ENCODE measurements around the gene IGLL5.

Gene IGLL5

DNA sequence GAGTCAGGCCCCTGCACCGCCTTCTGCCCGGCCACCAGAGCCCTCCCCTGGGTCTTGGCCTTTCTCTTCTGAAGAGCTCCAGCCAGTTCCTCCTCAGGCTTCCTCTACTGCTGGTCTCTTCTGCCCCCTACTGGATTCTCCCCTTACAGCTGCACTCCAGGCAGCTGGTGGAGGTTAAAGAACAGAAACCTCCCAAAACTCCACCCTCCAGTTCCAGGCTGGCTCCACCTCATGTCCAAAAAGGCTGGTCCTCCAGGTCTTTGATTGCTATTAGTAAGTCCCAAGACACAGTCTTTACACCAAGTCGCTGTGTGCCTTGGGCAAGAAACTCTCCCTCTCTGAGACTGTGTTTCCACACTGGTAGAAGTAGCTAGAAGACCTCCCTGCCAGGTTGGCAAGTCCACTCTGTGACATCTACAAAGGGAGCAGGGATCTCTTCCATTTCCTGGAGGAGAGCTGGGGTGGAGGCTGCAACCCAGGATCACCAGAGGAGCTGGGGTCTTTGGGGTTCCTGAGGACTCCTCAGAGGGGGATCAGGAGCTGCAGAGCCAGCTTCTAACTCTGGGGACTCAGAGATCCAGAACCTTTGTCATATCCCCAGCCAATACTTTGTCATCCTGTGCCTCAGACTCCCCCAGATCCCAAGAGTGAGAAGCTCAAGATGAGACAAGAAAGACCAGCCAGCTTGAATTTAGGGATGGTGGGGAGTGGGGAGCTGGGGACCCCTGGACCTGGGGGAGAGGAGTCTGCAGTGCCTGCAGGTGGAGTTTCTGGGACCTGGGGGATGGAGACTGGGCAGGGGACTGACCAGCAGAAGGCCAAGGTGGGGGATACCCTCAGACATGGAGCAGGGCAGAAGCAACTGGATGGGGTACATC lies 3.4 kb upstream of the IGLL5 start:
- Histone ChIP-seq H3K27me3 (replicated peaks; ENCODE audit: control insufficient read depth, insufficient read depth, low read length, poor library complexity, severe bottlenecking) (no peaks in the 10 kb centered on the region), H3K4me3 (ENCODE audit: insufficient read depth, low read depth, low read length, poor library complexity, severe bottlenecking) (no peak overlapping the region), H3K36me3 (ENCODE audit: control insufficient read depth, insufficient read depth, low read length) (no peaks in the 10 kb centered on the region), H3K9me3 (ENCODE audit: control insufficient read depth, low read length) (no peaks in the 10 kb centered on the region), H3K4me1 (ENCODE audit: control insufficient read depth, insufficient read depth, low read length, poor library complexity, severe bottlenecking) (no peaks in the 10 kb centered on the region), H3K27ac (ENCODE audit: insufficient read depth, low read length, poor library complexity, severe bottlenecking) (no peak overlapping the region)
- DNase-seq: peak; percentile 41 to 56 (median 42)

DNA sequence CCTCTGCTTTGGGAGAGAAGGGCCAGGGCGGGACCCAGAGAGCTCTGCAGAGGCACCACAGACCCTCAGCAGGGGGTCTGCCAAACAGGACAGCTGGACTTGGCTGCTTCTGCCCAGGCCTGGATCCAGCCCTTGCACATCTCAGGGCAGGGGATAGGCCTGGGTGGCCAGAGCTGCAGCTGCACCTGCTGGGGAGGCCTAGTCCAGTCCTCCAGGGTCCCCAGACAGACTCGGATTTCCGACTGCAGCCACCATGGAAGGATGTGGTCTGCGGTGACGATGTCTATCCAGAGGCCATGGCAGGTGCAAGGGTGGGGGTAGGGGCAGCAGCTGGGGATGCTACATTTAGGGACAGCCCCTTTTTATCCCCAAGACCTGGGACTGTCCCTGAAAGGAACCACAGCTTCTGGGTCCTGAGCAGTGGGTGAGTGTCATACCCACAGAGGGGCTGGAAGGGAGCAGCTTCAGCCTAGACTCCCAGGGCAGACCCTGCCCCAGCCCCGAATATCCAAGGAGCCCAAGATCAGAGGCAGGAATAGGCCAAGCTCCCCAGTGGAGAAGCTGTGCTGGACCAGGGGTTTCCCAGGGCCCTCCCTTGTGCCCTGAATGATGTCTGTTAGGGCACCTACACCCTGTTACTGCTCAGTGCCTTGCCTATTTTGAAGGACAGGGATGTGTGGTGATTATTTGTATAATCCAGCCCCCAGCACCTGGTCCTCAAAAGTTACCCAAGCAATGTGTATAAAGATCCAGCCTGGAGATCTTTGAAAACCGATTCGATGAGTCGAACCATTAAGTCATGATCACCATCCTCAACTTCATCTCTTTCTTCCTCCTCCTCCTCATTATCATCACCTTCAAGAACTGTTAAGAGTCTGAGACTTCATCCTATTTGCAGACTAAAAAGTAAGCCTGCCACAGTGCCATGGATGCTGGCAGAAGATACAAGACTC lies 2.5 kb upstream of the IGLL5 start:
- DNase-seq: no peak
- Histone ChIP-seq H3K4me3 (ENCODE audit: insufficient read depth, low read depth, low read length, poor library complexity, severe bottlenecking) (no peak overlapping the region), H3K36me3 (ENCODE audit: control insufficient read depth, insufficient read depth, low read length) (no peaks in the 10 kb centered on the region), H3K27me3 (replicated peaks; ENCODE audit: control insufficient read depth, insufficient read depth, low read length, poor library complexity, severe bottlenecking) (no peaks in the 10 kb centered on the region), H3K4me1 (ENCODE audit: control insufficient read depth, insufficient read depth, low read length, poor library complexity, severe bottlenecking) (no peaks in the 10 kb centered on the region), H3K9me3 (ENCODE audit: control insufficient read depth, low read length) (no peaks in the 10 kb centered on the region), H3K27ac (ENCODE audit: insufficient read depth, low read length, poor library complexity, severe bottlenecking) (no peak overlapping the region)

DNA sequence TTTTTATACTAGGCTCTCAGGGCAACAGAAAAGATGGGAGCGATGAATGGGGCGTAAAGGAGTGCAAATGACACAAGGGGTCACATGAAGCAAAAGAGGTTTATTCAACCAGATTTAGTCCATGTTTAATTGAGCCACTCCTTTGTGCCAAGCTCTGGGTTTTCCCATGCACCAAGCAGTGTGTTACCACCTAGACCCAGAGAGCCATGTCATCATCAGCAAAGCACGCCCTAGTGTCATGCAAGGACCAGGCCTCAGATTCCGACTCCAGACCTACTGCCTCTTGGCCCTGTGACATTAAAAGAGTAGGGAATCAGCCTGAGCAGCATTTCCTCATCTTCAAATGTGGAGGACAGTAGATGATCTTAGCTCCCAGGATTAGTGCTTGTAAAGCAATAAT lies 1.1 kb upstream of the IGLL5 start:
- Histone ChIP-seq H3K9me3 (ENCODE audit: control insufficient read depth, low read length) (no peaks in the 10 kb centered on the region), H3K4me3 (ENCODE audit: insufficient read depth, low read depth, low read length, poor library complexity, severe bottlenecking) (no peak overlapping the region), H3K27ac (ENCODE audit: insufficient read depth, low read length, poor library complexity, severe bottlenecking) (no peak overlapping the region), H3K4me1 (ENCODE audit: control insufficient read depth, insufficient read depth, low read length, poor library complexity, severe bottlenecking) (no peaks in the 10 kb centered on the region), H3K27me3 (replicated peaks; ENCODE audit: control insufficient read depth, insufficient read depth, low read length, poor library complexity, severe bottlenecking) (no peaks in the 10 kb centered on the region), H3K36me3 (ENCODE audit: control insufficient read depth, insufficient read depth, low read length) (no peaks in the 10 kb centered on the region)
- no peak for DNase-seq

DNA sequence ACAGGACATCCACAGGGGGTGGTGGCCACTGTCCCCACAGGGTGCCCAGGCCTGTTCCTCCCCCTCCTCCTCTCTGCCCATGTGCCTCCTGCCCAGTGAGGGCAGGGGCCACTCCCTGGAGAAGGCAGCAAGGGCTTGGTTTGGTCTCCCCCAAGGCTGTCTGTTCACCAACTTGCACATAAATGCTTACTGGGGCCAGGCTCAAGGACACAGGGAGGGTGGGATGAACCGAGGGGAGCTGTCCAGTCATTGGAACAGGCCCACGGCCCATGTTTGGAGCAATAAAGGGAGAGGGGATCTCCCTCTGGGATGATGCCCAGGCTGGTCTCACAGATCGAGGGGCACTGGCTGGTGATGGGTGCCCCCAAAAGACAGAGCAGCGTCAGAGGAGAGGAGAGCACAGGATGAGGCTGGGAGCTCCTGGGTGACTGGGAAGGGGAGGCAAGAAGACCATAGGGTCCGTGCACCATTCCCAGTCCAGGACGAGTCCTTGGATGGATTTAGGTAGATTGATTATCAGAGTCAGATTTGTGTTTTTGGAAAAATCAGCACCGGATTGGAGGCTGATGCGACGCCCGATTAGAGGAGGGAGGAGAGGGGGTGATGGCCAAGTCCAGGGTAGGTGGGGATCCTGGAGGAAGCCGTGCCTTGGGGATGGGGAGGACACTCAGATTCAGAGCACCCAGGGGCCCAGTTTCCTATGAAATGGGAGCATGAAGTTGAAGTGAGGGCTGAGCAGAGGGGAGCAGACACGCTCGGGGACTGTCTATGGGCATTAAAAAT lies 1.1 kb downstream of the IGLL5 start:
- no peaks in the 10 kb centered on the region for H3K36me3 ChIP-seq (ENCODE audit: control insufficient read depth, insufficient read depth, low read length)
- H3K4me1 ChIP-seq (ENCODE audit: control insufficient read depth, insufficient read depth, low read length, poor library complexity, severe bottlenecking): no peaks in the 10 kb centered on the region
- no peak overlapping the region for H3K27ac ChIP-seq (ENCODE audit: insufficient read depth, low read length, poor library complexity, severe bottlenecking)
- no peaks in the 10 kb centered on the region for H3K27me3 ChIP-seq (replicated peaks; ENCODE audit: control insufficient read depth, insufficient read depth, low read length, poor library complexity, severe bottlenecking)
- H3K9me3 ChIP-seq (ENCODE audit: control insufficient read depth, low read length): no peaks in the 10 kb centered on the region
- no peak overlapping the region for H3K4me3 ChIP-seq (ENCODE audit: insufficient read depth, low read depth, low read length, poor library complexity, severe bottlenecking)
- DNase-seq: no peak

DNA sequence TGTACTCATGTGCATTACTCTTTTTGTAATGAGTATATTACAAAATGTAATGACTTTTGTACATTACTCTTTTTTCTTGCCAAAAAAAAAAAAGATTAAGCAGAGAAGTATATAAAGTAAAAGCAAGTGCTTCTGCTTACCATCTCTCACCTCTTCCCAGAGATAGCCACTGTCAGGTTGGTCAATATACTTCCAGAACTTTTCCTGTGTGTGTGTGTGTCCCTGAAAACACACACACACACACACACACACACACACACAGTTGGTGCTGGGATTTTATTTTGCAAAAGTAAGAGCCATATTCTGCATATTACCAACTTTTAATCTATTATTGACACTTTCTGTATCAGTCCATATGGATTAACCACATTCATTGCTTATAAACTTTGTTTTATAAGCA lies 2.5 kb downstream of the IGLL5 start:
- peaks cover 5% of the 10 kb centered on the region for H3K27me3 ChIP-seq (replicated peaks; ENCODE audit: control insufficient read depth, insufficient read depth, low read length, poor library complexity, severe bottlenecking)
- H3K9me3 ChIP-seq (ENCODE audit: control insufficient read depth, low read length): no peaks in the 10 kb centered on the region
- H3K4me1 ChIP-seq (ENCODE audit: control insufficient read depth, insufficient read depth, low read length, poor library complexity, severe bottlenecking): no peaks in the 10 kb centered on the region
- H3K36me3 ChIP-seq (ENCODE audit: control insufficient read depth, insufficient read depth, low read length): no peaks in the 10 kb centered on the region
- DNase-seq: no peak
- H3K4me3 ChIP-seq (ENCODE audit: insufficient read depth, low read depth, low read length, poor library complexity, severe bottlenecking): no peak overlapping the region
- H3K27ac ChIP-seq (ENCODE audit: insufficient read depth, low read length, poor library complexity, severe bottlenecking): no peak overlapping the region

DNA sequence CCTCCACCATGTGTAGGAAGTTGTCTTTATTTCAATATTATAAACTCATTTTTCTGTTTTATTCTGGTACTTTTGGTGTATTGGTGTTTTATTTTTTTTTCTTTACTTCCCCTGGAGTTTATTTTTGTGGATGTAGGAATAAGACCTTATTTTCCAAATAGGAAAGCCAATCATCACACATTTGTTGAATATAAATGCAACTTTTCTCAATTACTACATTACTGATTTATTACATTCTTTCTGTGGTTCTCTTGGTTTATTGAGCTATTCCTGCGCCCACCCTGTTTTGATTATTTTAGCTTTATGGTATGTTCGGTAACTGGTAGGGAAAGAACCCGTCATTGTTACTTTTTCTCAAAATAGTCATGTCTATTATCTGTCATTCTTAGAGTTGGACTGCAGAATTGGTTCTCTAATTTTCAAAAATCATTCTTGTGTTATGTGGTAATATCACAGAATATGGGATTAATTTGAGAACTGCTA lies 3.6 kb downstream of the IGLL5 start:
- no peak overlapping the region for H3K4me3 ChIP-seq (ENCODE audit: insufficient read depth, low read depth, low read length, poor library complexity, severe bottlenecking)
- peaks cover 5% of the 10 kb centered on the region for H3K27me3 ChIP-seq (replicated peaks; ENCODE audit: control insufficient read depth, insufficient read depth, low read length, poor library complexity, severe bottlenecking)
- H3K4me1 ChIP-seq (ENCODE audit: control insufficient read depth, insufficient read depth, low read length, poor library complexity, severe bottlenecking): no peaks in the 10 kb centered on the region
- DNase-seq: no peak
- no peaks in the 10 kb centered on the region for H3K36me3 ChIP-seq (ENCODE audit: control insufficient read depth, insufficient read depth, low read length)
- no peaks in the 10 kb centered on the region for H3K9me3 ChIP-seq (ENCODE audit: control insufficient read depth, low read length)
- no peak overlapping the region for H3K27ac ChIP-seq (ENCODE audit: insufficient read depth, low read length, poor library complexity, severe bottlenecking)

DNA sequence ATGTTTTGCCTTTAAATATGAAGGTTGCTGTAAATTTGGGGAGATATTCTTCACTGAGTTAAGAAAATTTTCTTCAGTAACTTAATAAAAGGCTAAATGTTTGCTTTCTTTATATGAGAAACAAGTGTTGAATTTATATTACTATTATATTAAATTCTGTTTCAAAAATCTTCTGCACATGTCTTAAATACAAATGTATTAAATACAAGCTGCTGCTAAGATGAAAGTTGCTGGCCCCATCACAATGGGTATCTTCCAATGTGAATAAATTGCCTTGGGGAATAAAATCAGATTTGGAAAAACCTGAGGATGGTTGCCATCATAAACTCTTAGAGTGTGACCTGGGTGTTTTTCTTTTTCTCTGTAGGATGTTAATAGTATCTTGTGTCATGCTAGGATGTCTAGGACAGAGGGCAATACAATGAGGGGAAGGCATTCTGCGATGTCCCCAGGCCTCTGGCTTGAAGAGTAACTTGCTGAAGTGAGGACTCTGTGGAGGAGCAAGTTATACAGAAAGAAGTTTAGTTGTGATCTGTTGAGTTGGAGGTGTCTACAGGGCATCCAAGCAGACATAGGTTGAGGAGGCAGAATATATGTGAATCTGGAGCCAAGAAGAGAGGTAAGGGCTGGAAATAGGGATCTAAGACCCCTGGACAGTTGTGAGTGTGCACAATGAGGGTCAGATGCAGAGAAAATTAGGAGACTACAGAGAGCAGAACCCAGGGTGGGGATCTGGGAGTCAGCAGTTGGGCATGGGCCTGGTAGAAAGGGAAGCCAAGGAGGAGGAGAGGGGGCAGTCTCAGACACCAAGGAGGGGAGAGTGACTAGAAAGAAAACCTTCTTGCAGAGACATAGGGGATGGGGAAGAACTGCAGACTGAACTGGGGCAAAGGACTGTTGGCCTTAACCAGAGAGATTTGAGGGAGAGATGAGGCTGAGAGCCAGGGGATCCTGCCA lies 4.8 kb downstream of the IGLL5 start:
- no peak overlapping the region for H3K4me3 ChIP-seq (ENCODE audit: insufficient read depth, low read depth, low read length, poor library complexity, severe bottlenecking)
- H3K27ac ChIP-seq (ENCODE audit: insufficient read depth, low read length, poor library complexity, severe bottlenecking): no peak overlapping the region
- H3K27me3 ChIP-seq (replicated peaks; ENCODE audit: control insufficient read depth, insufficient read depth, low read length, poor library complexity, severe bottlenecking): peaks cover 5% of the 10 kb centered on the region
- no peaks in the 10 kb centered on the region for H3K36me3 ChIP-seq (ENCODE audit: control insufficient read depth, insufficient read depth, low read length)
- no peaks in the 10 kb centered on the region for H3K9me3 ChIP-seq (ENCODE audit: control insufficient read depth, low read length)
- no peak for DNase-seq
- H3K4me1 ChIP-seq (ENCODE audit: control insufficient read depth, insufficient read depth, low read length, poor library complexity, severe bottlenecking): no peaks in the 10 kb centered on the region

DNA sequence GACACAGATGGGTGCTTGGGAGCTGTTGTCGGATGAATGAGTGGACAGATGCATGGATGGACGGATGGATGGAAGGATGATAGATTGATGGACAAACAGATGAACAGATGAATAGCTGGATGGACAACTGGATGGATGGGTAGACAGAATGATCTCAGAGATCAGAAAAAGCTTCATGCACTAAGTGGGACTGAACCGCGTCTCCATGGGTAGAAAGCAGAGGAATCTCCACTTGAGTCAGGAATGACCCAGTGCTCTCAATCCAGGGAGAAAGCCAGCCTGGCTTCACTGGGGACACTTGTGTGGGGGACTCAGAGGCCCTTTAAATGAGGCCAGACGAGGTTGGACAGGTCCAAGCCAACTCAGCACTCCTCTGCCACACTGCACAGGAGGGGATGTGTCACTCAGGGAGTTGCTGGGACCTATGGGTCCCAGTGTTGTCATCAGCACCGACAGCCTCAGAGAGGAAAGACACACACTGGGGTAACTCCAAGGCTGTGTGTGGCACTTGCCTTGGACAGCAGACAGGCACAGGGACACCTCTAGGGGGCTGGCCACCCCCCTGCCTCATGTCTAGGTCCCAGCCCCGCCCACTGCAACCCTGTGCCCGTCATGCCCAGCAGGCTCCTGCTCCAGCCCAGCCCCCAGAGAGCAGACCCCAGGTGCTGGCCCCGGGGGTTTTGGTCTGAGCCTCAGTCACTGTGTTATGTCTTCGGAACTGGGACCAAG lies 5.6 kb downstream of the IGLL5 start:
- DNase-seq: no peak
- H3K9me3 ChIP-seq (ENCODE audit: control insufficient read depth, low read length): no peaks in the 10 kb centered on the region
- H3K36me3 ChIP-seq (ENCODE audit: control insufficient read depth, insufficient read depth, low read length): no peaks in the 10 kb centered on the region
- H3K27me3 ChIP-seq (replicated peaks; ENCODE audit: control insufficient read depth, insufficient read depth, low read length, poor library complexity, severe bottlenecking): peaks cover 5% of the 10 kb centered on the region
- no peak overlapping the region for H3K4me3 ChIP-seq (ENCODE audit: insufficient read depth, low read depth, low read length, poor library complexity, severe bottlenecking)
- H3K4me1 ChIP-seq (ENCODE audit: control insufficient read depth, insufficient read depth, low read length, poor library complexity, severe bottlenecking): no peaks in the 10 kb centered on the region
- no peak overlapping the region for H3K27ac ChIP-seq (ENCODE audit: insufficient read depth, low read length, poor library complexity, severe bottlenecking)
